Activated CD4-positive, CD25-positive, alpha-beta regulatory T cell treated with anti-CD3 and anti-CD28 coated beads, Interleukin-2, amount 50 U/mL, for 24 hours (primary cell): ENCODE measurements around the gene SEMA3F.

Experiments
- ATAC-seq, 2 donors: fragments of 150-1000 bp; cut with Tn5 transposase; one replicate each; pipeline ENCODE4 v1.10.0; 2021; ENCODE audit warnings: mild to moderate bottlenecking in 1 of 2, moderate library complexity in 1 of 2

The SEMA3F gene

DNA sequence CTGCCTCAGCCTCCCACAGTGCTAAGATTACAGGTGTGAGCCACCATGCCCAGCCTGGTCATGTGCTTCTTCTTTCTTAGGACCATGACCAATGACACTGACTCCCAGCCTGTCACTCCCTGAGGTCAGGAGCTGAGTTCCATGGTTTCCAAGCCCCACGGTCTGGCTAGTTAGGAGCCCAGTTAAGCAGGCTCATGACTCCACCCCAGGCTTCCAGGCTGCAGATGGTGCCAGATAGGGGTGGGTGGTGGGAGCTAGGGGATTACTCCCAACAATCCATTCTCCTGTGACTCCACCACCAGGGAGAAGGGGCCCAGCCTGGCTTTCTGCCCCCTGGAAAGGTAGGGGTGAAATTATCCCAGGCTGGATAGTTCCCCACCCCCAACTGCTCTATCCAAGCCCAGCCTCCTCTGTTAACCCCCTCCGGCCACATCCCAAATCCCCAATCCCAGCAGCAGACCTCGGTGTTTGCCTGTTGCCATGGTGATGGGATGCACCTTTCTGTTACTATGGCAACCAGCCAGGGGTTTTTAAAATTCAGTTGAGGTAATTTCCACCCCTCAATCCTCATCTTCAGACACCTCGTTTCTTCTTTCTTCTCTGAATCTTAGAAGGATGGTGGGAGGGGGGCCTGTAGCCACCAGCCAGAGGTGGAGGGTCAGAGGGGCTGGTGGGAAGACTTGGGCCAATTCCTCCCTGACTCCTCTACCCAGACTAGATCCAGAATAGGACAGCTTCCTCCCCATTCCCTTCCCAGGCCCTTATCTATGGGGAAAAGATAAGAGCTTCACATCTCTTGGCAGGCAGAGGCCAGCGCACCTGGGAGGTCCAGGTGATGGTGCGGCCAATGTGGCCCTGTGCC is 22.5 kb upstream of the SEMA3F start:
- ATAC-seq = no peak

DNA sequence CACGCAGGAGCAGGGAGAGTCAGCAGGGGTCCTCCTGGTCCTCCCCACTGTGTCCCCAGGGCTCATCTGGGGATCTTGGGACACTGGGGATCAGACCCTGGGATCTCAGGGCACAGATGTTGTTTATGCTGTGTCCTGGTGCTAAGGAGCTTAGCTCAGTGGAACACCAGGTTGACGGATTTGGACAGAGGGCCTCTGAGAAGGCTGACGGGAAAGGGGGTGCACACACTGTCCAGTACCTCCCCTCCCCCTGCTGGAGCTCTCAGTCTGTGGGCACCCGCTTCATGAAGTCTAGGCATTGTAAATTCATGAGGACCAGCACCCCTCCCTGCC is 21.9 kb upstream of the SEMA3F start:
- no peak for ATAC-seq

DNA sequence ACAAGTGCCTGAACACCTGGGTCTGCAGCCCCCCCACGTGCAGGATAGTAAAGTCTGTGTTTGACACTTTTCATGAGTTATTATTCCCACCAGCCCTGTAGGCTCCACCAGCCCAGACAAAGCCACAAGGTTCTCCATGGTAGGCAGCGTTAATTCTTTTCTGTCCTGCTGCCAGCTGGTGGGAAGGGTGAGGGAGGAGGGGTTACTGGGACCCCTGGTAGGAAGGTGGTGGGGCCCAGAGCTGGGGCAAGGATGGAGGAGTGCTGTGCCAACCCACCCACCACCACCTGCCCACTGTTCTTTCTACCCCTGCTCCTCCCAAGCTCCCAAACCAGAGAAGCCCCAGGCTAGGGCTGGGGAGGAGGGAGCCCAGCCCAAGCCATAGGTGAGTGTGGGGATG is 20.8 kb upstream of the SEMA3F start:
- ATAC-seq = no peak

DNA sequence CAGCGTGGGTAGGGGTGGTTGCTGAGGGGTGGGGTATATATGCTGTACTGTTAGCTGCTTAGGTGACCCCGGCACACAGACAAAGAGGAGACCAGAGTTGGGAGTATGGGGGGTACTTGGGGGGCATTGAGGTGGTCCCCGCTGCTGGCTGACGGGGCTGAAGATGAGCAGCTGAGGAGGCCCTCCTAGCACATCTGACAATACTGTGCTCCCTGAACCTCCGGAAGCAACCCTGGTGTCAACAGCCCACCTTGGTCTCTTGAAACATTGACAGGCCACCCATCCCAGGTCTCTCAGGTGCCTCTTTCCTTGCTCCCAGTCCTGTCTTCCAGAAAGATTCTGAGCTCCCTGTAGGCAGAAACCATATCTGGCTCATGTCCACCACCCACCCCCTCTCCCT is 19.2 kb upstream of the SEMA3F start:
- ATAC-seq = no peak

DNA sequence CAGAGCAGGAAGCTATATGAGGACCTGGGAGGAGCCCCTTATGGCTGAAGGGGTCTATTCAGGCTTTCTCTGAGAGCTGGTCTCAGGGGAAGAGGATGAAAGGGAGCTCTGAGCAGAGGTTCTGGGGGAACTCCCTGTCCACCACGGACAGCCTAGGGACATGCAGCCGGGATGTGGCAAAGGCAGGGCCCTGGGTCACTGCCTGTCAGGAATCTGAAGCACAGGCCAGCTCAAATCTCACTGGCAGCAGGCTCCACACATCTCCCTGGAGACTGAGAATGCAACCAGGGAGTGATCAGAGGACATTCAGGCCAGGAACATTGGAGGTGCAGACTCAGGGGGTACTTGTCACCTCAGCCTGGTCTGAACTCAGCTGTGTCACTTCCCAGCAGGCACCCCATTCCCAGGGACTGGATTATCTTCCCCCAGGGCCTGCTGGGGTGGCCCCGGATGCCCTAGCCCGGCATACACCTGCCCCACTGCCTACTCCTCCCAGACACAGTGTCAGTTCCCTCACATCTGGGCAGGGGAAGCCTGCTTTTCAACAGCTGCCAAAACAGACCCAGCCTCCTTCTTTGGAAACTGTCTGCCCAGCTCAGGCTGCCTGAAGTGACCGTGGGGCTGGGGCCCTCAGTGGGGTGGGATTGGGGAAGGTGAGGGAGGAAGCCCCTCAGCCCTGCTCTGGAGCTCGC is 18.3 kb upstream of the SEMA3F start:
- ATAC-seq = no peak

DNA sequence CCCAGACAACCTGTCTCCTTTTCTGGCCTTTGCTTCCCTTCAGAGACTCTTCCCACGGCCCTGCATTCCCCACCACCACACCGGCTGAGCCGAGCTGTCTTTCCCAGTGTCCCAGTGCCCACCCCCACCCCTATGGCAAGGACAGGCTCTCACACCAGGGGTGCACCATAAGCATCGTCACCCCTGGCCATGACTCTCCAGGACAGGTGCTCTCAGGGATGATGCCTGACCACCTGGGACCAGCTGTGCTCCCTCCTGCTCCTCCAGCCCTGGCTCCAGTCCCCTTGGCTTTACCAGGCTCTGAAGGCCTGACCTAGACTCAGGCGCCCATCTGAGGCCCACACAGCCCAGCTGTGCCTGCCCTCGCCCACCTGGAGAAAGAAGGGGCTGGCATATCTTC is 17.6 kb upstream of the SEMA3F start:
- no peak for ATAC-seq

DNA sequence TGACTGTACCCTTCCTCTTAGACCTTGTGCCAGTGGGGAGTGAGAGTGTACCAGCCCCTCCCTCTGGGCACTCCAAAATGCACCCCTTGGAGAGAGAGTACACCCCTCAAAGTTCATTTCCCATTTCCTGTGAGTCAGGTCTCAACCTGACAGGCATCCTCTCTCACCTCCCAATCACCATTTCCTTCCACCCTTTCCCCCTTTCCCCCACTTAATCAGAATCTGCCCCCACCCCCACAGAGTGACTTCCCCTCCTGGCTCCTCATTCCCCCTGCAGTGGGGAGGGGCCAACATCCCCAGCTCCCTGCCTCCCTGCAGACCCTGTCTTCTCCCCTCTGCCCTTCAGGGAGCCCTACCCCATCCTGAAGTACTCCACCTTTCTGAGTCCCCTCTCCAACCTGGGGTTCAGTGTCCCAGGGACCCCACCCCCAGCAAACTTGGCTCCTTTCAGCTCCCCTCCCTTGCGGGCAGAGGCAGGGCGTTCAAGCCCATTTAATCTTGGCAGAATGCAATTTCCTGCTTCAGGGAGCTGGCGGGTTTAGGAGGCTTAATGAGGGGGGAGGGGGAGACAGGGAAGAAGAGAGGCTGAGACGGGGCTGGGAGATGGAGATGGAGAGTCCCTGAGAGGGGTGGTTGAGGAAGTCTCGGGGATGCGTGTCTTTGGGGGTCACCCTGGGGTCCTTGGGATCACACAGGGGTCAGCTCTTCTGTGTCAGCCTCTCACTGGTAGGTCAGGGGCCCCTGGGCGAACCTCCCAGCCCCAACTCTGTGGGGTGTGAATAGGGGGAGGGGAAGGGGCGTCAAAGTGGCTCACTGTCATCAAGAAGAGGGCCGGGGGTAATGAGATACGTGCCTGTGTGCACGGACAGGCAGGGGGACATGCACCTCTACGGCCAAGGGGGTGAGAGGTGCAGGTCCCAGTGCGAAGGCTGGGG is 16.6 kb upstream of the SEMA3F start:
- ATAC-seq = no peak

DNA sequence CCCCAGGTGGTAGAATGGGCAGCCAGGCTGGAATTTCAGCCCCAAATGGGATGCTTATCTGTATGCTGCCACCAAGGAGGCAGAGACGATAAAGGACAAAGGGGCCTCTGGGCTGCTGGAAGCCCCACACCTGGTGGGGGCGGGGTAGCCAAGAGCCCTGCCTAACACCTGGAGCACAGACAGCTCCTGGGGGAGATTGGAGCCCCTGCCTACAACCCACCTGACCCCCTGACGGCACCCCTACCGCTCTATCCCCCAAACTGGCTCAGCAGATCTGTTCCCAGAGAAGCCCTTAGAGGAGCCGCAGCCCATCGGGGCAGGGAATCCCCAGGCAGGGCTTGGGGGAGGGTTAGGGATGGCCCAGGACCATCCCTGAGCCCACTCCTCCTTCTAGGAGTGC is 15.8 kb upstream of the SEMA3F start:
- ATAC-seq = no peak

DNA sequence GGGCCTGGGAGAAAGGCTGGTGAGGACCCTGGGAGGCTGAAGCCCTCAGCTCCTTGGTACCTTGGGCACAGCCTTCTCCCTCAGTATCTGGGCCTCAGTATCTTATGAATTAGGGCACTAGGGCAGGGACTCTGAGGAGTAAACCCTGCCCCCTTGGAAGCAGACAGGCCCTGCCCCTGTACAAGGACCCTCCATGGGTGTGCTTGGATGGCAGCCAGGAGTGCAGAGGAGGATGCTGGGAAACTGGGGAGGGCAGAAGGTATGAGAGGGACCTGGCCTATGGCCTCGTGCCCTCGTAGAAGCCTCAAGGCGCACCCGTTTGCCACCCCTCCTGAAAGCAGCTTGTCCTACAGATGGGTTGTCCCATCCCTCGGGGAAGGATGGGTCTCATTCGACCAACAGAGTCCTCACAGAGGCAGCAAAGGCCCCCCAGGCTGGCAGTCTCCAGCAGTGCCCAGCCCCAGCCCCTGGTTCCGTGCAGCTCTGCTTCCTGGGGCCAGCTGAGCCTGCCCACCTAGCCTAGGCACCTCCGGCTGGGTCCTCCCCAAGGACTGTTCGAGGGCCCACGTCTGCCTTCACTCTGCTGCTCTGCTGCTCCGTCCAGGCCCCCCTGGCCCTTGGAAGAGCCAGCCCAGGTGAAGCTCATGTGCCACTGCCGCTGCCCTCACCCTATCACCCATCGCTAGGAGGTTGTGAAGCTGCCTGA is 15.3 kb upstream of the SEMA3F start:
- ATAC-seq = no peak

DNA sequence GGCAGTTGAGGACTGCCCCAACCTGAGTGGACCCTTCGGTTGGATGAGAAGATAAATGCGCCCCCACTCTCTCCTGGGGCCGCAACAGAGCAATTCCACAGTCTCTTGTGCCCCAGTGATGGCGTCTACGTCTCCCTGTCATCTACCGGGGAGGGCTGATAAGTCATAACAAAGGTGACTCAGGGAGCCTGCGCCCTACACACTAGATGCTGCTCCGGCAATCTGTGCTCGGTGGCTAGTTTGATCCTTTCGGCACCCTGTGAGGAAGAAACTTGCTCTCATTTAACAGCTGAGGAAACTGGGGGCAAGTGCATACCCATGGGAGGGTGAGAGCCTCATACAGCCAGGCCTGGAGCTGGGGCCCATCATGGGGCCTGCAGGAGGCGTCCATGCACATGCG is 14.1 kb upstream of the SEMA3F start:
- no peak for ATAC-seq

DNA sequence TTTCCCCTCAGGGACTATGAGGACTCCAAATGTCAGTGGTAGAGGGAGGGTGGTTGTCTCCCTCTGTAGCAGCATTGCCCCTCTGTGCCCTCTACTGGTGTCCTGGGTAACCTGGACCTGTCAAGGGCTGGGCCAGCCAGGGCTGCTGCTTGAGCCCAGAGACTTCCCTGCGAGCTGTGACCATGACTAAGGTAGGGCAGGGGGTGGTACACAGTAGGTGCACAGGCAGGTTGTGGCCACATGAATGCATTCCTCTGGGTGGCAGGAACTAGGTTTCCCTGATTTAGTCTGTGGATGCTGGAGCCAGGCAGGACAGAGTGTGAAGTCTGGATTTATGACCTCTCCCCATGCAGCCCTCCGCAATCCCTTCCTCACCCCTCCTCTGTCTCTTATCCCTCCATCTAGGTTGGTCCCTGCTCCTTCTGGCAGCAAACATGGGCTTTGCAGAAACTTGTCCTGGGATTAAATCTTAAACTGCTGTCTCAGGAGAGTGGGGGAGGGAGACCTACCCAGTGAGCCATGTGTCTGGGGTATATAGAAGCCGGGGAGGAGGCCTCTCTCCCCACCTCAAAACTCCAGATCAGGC is 8.7 kb upstream of the SEMA3F start:
- ATAC-seq = no peak

DNA sequence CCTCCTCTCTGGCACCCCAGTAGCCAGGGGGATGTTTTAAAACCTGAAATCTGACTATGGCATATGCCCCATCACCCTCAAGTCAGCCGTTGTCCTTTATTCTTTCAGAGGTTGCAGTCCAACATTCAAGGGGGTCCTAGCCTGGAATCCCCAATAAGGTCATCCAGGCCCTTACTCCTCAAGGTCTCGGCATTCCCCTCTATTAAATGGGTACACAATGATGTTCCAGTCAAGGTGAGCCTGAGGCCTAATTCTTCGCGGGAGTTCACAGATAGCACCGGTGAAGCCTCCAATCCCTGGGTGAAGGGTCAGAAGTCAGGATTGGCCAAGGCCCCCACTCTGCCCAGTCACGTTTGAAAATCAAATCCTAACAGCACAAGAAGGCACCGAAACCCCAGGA is 8.1 kb upstream of the SEMA3F start:
- ATAC-seq = no peak

DNA sequence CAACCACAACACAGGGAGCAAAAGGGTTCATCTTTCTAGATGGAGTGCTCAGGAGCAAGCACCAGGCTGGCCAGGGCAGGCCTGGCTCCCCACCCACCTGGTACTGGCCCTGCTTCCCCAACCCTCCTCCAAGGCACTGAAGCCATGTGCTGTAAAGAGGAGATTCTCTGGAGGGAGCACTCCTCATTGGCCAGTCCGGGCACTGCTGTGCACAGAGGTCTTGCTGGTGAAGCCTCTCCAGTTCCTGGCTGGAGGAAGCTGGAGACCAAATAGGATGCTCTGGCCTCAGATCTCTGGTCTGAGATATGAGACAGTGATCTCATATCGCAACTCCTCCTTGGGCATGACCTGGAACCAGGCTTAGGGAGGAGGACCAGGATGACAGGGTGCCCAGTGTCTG is 7.7 kb upstream of the SEMA3F start:
- no peak for ATAC-seq

DNA sequence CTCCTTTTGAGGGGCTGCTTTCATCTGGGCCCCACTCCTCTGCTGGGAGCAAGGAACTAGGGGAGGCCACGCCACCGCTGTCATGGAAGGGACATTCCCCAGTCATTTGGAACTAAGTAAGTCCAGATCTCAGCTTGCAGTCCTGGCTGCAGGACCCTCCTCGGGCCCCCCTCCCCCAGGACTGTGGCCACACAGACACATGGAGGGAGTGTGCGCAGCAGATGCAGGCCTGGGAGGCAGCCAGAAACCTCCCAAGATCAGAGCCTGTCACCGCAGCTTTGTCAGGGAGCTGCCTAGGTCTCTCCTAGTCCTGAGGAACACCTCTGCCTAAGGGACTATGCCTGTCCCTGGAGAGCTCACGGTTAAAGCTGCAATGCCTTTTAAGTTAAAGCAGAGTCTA is 7.3 kb upstream of the SEMA3F start:
- no peak for ATAC-seq

DNA sequence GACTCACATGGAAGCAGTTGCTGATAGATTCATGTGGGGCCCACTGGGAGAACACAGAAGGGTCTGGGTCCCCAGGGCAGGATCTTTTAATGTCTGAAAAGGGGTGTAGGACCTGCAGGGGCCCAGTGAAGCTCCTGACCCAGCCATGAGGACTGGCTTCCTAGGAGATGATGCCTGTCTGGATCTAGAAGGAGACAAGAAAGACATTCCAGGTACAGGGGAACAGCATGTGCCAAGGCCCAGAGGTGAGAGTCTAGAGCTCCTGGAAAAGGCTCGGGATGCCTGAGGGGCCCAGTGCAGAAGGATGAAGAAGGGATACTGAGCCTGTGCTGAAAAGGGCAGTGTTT is 4.7 kb upstream of the SEMA3F start:
- no peak for ATAC-seq

DNA sequence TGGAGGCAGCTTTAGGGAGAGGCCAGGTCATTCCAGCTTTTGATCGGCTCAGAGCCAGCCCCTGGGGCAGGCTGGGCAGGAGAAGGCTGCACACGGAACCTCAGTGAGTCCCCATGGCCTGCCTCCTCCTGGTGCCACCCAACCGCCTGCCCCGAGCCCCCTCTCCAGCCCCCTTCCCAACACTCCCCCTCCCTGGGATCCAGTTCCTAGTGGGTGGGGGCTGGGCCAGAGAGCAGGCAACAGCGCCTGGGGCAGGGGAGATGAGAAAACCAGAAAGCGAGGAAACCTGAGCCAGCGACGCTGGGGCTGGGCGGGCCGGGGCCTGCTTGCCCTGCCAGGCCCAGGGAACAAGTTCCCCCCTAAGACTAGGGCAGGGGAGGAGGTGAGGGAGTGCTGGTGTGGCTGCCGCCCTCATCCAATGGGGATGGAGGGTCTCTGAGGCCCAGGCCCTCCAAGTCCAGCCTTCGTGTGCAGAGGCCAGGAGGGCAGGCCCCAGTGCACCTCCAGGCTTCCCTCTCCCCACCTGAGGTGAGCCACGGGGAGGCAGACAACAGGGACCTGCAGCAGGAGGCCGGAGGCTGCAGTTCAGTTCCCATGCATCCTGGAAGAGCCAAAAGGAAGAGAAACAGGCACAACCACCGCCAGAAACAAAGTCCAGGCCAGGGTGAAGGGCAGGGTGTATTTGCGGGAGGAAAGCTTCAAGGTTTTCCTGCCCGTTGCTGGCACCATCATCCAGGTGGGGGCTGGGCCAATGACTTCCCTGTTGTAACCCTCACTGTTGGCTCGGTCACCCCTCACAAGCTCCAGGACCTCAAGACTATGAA is 4.0 kb upstream of the SEMA3F start:
- ATAC-seq = no peak

DNA sequence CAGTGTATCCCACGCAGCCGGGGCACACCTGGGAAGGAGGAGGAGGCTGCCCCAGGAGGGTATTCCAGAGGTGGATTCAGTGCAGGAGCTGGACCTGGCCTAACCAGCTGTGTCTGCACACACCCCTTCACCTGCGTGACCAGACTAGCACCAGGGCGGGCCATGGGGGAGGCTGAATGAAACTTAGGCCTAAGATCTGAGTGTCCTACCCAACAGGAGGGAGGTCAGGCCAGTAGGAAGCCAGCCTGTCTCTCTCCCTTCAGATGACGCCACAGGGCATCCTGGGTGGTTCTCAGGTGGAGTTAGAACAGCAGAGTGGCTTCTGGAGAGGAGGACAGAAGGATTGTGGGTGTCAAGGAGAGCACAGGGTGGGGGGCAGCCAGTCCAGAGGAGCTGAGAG is 3.4 kb upstream of the SEMA3F start:
- ATAC-seq = no peak

DNA sequence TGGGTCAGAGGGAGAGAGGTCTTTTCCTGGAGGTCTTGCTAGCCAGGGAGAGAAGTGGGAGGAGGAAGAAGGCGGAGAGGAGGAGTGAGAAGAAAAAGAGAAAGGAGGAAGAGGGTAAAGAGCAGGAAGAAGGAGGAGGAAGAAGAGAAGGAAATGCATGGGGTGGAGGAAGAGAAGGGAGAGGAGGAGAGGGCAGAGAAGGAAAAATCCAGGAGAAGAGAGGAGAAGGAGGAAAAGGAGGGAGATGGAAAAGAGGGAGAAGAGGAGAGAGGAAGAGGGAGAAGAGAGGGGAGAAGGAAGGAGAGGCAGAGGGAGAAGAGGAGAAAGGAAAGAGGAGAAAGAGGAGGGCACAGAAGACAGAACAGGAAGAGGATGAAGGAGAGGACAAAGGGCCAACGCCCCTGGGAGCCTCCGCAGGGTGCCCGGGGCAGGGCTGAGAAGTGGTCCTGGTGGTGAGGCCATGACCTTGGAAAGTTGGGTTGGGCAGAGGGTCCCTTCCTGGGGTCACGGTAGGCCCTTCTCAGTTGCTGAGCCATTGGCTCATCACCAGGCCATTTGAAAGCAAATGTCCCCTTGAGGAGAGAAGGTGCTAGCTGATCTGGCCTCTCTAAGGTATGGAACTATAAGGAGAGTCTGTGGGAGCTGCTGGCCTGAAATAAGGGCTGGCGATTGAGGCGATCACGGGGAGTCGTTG is 1.2 kb upstream of the SEMA3F start:
- no peak for ATAC-seq

DNA sequence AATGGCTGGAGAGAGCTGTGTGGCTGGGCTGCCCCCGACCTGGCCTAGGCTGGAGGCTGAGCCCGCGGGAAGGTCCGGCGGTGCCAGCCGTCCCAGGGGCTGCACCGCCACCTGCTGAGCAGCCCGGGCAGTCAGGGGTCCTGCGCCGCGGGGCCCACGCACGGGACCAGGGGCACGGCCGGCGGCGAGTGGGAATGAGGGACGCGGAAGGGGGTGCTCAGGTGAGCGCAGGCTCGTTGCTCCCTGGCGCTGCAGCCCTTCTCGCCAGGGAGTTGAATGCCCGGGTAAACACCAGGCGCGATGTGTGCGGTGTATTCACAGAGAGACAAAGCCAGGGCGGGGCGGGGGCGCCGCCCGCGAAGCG is 666 bp upstream of the SEMA3F start:
- ATAC-seq = peak; percentile 1 to 2

DNA sequence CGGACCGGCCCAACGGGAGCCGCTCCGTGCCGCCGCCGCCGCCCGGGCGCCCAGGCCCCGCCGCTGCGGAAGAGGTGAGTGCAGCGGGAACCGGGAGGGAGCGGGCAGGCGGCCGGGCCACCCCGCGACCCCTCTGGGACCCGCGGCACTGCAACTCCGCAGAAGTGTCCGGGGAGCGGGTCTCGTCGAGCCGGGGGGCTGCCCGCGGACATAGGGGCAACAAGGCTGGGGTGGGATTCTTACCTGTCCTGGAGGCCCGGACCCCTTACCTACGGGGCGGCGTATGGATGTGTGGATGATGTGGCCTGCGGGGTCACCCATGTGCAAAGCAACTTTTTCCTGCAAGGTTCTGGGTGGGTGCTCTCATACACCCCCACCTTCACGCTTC is 361 bp downstream of the SEMA3F start:
- ATAC-seq = no peak

DNA sequence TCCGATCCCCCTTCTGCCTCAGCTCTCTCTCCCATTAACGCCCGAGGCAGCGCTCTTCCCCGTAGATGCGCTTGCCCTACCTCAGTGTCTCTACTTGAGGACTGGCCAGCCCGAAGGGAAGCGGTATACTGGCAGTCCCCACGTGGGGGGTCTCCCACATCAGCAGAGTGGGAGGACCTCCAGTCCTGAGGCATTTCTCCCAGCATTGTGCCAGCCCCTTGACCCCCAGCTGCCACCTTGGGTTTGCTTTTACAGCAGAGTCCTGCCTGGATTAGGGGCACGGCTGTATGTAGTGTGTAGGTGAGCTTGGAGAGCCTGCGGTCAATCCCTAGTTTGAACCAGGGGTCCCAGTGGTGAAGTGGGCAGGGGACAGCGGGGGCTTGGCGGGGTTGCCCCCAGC is 767 bp downstream of the SEMA3F start:
- ATAC-seq = no peak
